HepG2 (cell line): ENCODE results near the gene RNF10. TPM values are rescaled to one million over a fixed set of nuclear protein-coding genes. Genes with fewer than 3 reads are reported as not detected.

Experiments used
- ATF5 ChIP-seq: sonication (generic); formaldehyde crosslinking; IDR thresholded peaks from 2 replicates; pipeline ENCODE4 v1.4.0; 2020; ENCODE audit warnings: mild to moderate bottlenecking, low read depth, missing genetic modification reagents
- BHLHE40 ChIP-seq: IDR thresholded peaks from 2 replicates; pipeline ENCODE4 v1.6.1; 2011; ENCODE audit warnings: low read length, improper control_type of control experiment
- CREB1 ChIP-seq, 2 experiments: fragments of 450-650 bp in 1 of 2; IDR thresholded peaks; 2 replicates each; pipeline ENCODE4 v1.6.1; 2016 to 2017; ENCODE audit warnings: control low read depth in 1 of 2, mild to moderate bottlenecking in 1 of 2, missing compliant biosample characterization in 1 of 2, missing genetic modification characterization in 1 of 2
- ELF3 ChIP-seq: IDR thresholded peaks from 2 replicates; pipeline ENCODE4 v1.6.1; 2016; ENCODE audit warnings: missing genetic modification reagents, missing compliant biosample characterization
- FOXP4 ChIP-seq: sonication (generic); formaldehyde crosslinking; IDR thresholded peaks from 2 replicates; pipeline ENCODE4 v1.4.0; 2020; ENCODE audit warnings: missing genetic modification reagents
- GATA4 ChIP-seq: sonication (generic); IDR thresholded peaks from 2 replicates; pipeline ENCODE4 v1.6.1; 2016; ENCODE audit warnings: antibody characterized with exemption, low read depth, borderline replicate concordance
- HNF1A ChIP-seq, 2 experiments: sonication (generic) in 1 of 2; formaldehyde crosslinking in 1 of 2; IDR thresholded peaks; 2 replicates each; pipeline versions ENCODE4 v1.4.0 to v1.6.1; 2016 to 2020; ENCODE audit warnings: borderline replicate concordance in 1 of 2, low read depth in 1 of 2, mild to moderate bottlenecking in 1 of 2, missing genetic modification reagents in 1 of 2
- MLLT10 ChIP-seq: sonication (generic); formaldehyde crosslinking; IDR thresholded peaks from 2 replicates; pipeline ENCODE4 v1.4.0; 2020; ENCODE audit warnings: missing genetic modification reagents
- PHF21A ChIP-seq: sonication (generic); formaldehyde crosslinking; IDR thresholded peaks from 2 replicates; pipeline ENCODE4 v1.5.0; 2020; ENCODE audit warnings: mild to moderate bottlenecking, missing genetic modification reagents
- RNF2 ChIP-seq: fragments of 450-650 bp; conservative IDR thresholded peaks from 2 replicates; pipeline ENCODE4 v1.6.1; 2016; ENCODE audit warnings: low read depth
- SIN3B ChIP-seq: fragments of 150-350 bp; IDR thresholded peaks from 2 replicates; pipeline ENCODE4 v1.6.1; 2014; ENCODE audit warnings: low read length
- TFDP1 ChIP-seq: IDR thresholded peaks from 2 replicates; pipeline ENCODE4 v1.6.1; 2016; ENCODE audit warnings: missing compliant biosample characterization, missing genetic modification reagents, borderline replicate concordance
- YEATS4 ChIP-seq: sonication (generic); formaldehyde crosslinking; IDR thresholded peaks from 2 replicates; pipeline ENCODE4 v1.4.0; 2020; ENCODE audit warnings: missing genetic modification reagents, borderline replicate concordance
- ZBTB20 ChIP-seq: sonication (generic); formaldehyde crosslinking; IDR thresholded peaks from 2 replicates; pipeline ENCODE4 v1.8.1; 2023; ENCODE audit warnings: missing genetic modification reagents, low read depth, mild to moderate bottlenecking, borderline replicate concordance
- ZBTB38 ChIP-seq: sonication (generic); formaldehyde crosslinking; IDR thresholded peaks from 2 replicates; pipeline ENCODE4 v1.5.1; 2020; ENCODE audit warnings: mild to moderate bottlenecking, missing genetic modification reagents
- ZNF143 ChIP-seq: sonication (generic); formaldehyde crosslinking; IDR thresholded peaks from 2 replicates; pipeline ENCODE4 v1.4.0; 2020; ENCODE audit warnings: missing genetic modification reagents
- ZNF235 ChIP-seq: sonication (generic); formaldehyde crosslinking; IDR thresholded peaks from 2 replicates; pipeline ENCODE4 v1.8.1; 2023; ENCODE audit warnings: mild to moderate bottlenecking, missing genetic modification reagents, borderline replicate concordance
- ZNF589 ChIP-seq: sonication (generic); formaldehyde crosslinking; conservative IDR thresholded peaks from 2 replicates; pipeline ENCODE4 v1.8.0; 2022; ENCODE audit warnings: mild to moderate bottlenecking, moderate library complexity, missing genetic modification reagents
- ZNF615 ChIP-seq: sonication (generic); formaldehyde crosslinking; IDR thresholded peaks from 2 replicates; pipeline ENCODE4 v1.5.0; 2020; ENCODE audit warnings: mild to moderate bottlenecking, missing genetic modification reagents, borderline replicate concordance
- polyA plus RNA-seq, 8 experiments: library from polyadenylated mRNA; depleted of rRNA in 3 of 8; stranded (reverse) in 7 of 8; unstranded in 1 of 8; fragments of >200 nt; fragmentation: Illumina TruSeq in 4 of 8; extraction: Trizol in 4 of 8; gene quantifications; 2 replicates each; pipeline versions ENCODE4 v1.2.1 to v1.2.3, GENCODE V29; 2011 to 2016; ENCODE audit warnings: low read depth in 4 of 8, missing spikeins in 1 of 8, mixed read lengths in 1 of 8; ENCODE audit not compliant: insufficient read depth in 1 of 8
- total RNA-seq, 5 experiments: library from RNA; depleted of rRNA; stranded (reverse); fragments of >200 nt; fragmentation: Illumina TruSeq; extraction: Trizol; gene quantifications; 2 replicates each; pipeline ENCODE4 v1.2.3, GENCODE V29; 2016; ENCODE audit warnings: low read depth in 1 of 5

The RNF10 gene
- total and polyA plus RNA-seq, 2 of the 13 experiments (the other 11 are each of a cell fraction or from before 2014, with no cell fraction given), result 62.5 to 88.0 TPM

- TF ChIP-seq HNF1A (IDR thresholded peaks at IDR 0.05; ENCODE audit: low read depth) (no peak), HNF1A (CRISPR knock-in tag; IDR thresholded peaks at IDR 0.05; ENCODE audit: borderline replicate concordance) (peak; percentile 71; the same call in 1 of the 2 replicates), GATA4 (peak; percentile 42; the same call in 1 of the 2 replicates), ZBTB38 (CRISPR knock-in tag) (peak; percentile 87), ZBTB20 (CRISPR knock-in tag) (no peak; the same call in 1 of the 2 replicates), TFDP1 (CRISPR knock-in tag) (no peak), RNF2 (no peak), MLLT10 (CRISPR knock-in tag) (no peak), PHF21A (CRISPR knock-in tag) (peak; percentile 77), CREB1 (IDR thresholded peaks at IDR 0.05) (peak; percentile 80), CREB1 (CRISPR knock-in tag; IDR thresholded peaks at IDR 0.05) (peak; percentile 96), ZNF143 (CRISPR knock-in tag) (peak; percentile 68; the same call in 1 of the 2 replicates), SIN3B (peak; percentile 67; the same call in 1 of the 2 replicates), BHLHE40 (no peak), FOXP4 (no peak; the same call in 1 of the 2 replicates), ZNF615 (CRISPR knock-in tag) (0 out of 2 replicates have a peak, but pooled peaks have one; percentile 69), ZNF235 (0 out of 2 replicates have a peak, but pooled peaks have one; percentile 66), ATF5 (no peak), ZNF589 (CRISPR knock-in tag) (0 out of 2 replicates have a peak, but pooled peaks have one; percentile 59), YEATS4 (peak; percentile 74), ELF3 (CRISPR knock-in tag) (peak; percentile 75)
These were observed 5.2 kb upstream of the RNF10 start, which contains the start of gene COQ5 (continued) for GRCh38 chr12:120528861-120529525.
